AG04450 (cell line): ENCODE measurements around the gene DEFB129. TPM values are rescaled to one million over a fixed set of nuclear protein-coding genes. Genes with fewer than 3 reads are reported as not detected.

Experiments used
- CTCF ChIA-PET: fragments of 300-600, 350-600 bp; formaldehyde crosslinking; extraction: SDS; loops from one replicate; lab custom pipeline; 2022; ENCODE audit warnings: antibody characterized with exemption, inconsistent platforms; lab: Charles Lee
- POLR2A ChIA-PET: fragments of 350-600 bp; formaldehyde crosslinking; extraction: SDS; loops from one replicate; lab custom pipeline; 2021; ENCODE audit warnings: antibody characterized with exemption, inconsistent platforms; lab: Yijun Ruan, JAX
- DNase-seq: peaks from one replicate; pipeline ENCODE4 v3.0.0-alpha.2; 2011; ENCODE audit warnings: low read depth, low spot score
- H3K27ac ChIP-seq: one replicate; pipeline ENCODE4 v1.5.1; 2012; ENCODE audit warnings: low read depth, low read length, control low read depth
- H3K27me3 ChIP-seq: one replicate; pipeline ENCODE4 v1.6.0; 2012; ENCODE audit warnings: low read length; ENCODE audit not compliant: control insufficient read depth, insufficient read depth
- H3K4me3 ChIP-seq: 2 replicates; pipeline ENCODE4 v1.5.1; 2011; ENCODE audit warnings: mild to moderate bottlenecking, low read depth, low read length, control low read depth
- H3K9me3 ChIP-seq: 2 replicates; pipeline ENCODE4 v1.5.1; 2012; ENCODE audit warnings: low read length; ENCODE audit not compliant: control insufficient read depth, insufficient read depth
- polyA plus RNA-seq: library from polyadenylated mRNA; depleted of rRNA; stranded (reverse); fragments of >200 nt; gene quantifications from 2 replicates; pipeline ENCODE4 v1.2.3, GENCODE V29; 2011
- TF ChIP-seq, protein P1 (sequence below): IDR thresholded peaks from 2 replicates; pipeline ENCODE4 v1.5.1; 2011; ENCODE audit warnings: low read depth, low read length, control low read depth, inconsistent platforms

The DEFB129 gene
- polyA plus RNA-seq, 1 experiment = not detected

DNA sequence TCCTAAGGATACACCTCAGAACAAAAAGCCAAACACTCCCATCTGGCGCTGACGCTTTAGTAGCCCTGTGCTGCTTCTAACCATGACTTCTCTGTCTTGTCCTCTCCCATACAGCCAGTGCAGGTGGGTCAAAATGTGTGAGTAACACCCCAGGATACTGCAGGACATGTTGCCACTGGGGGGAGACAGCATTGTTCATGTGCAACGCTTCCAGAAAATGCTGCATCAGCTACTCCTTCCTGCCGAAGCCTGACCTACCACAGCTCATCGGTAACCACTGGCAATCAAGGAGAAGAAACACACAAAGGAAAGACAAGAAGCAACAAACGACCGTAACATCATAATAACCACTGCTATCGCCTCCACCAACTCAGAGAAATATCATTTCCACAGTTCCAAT lies 31.9 kb downstream of the DEFB129 start:
- DNase-seq = no peak
- no peak overlapping the region for H3K4me3 ChIP-seq
- TF ChIP-seq, protein P1, sequence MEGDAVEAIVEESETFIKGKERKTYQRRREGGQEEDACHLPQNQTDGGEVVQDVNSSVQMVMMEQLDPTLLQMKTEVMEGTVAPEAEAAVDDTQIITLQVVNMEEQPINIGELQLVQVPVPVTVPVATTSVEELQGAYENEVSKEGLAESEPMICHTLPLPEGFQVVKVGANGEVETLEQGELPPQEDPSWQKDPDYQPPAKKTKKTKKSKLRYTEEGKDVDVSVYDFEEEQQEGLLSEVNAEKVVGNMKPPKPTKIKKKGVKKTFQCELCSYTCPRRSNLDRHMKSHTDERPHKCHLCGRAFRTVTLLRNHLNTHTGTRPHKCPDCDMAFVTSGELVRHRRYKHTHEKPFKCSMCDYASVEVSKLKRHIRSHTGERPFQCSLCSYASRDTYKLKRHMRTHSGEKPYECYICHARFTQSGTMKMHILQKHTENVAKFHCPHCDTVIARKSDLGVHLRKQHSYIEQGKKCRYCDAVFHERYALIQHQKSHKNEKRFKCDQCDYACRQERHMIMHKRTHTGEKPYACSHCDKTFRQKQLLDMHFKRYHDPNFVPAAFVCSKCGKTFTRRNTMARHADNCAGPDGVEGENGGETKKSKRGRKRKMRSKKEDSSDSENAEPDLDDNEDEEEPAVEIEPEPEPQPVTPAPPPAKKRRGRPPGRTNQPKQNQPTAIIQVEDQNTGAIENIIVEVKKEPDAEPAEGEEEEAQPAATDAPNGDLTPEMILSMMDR = peak; percentile 42
- H3K27me3 ChIP-seq = peaks cover 11% of the 10 kb centered on the region
- no peak overlapping the region for H3K27ac ChIP-seq
- no peaks in the 10 kb centered on the region for H3K9me3 ChIP-seq
- ChIA-PET POLR2A (interaction anchor here (0.6 kb wide), 1 partner anchor 29 kb away, joined by 6 read pairs; no protein-coding TSS in a partner anchor), CTCF (interaction anchor here (0.6 to 2.9 kb wide), 3 partner anchors 8 to 19 kb away, joined by 3 to 11 read pairs (median 3); no protein-coding TSS in a partner anchor)

DNA sequence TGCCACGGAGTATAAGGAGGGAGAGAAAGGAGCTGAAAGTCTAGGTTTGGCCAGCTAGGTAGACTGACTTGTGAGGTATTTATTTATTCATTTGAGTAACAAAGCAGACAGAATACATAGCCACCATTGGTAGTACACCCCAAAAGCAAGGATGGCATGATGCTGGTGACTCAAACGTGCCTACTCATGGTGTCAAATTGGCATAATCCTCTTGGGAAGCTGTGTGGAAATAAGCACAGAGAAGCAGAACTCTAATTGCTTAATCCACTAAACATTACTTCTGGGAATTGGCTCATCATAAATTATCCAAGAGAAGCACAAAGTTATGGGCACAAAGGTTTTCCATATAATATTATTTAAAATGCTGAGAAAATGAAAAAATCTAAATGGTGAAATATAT lies 32.9 kb downstream of the DEFB129 start:
- TF ChIP-seq, protein P1 = no peak
- ChIA-PET CTCF (interaction anchor here (0.9 kb wide), 1 partner anchor 71 kb away, joined by 3 read pairs; no protein-coding TSS in a partner anchor), POLR2A (no interaction called here)
- Histone ChIP-seq H3K27me3 (peaks cover 12% of the 10 kb centered on the region), H3K27ac (no peak overlapping the region), H3K9me3 (no peaks in the 10 kb centered on the region), H3K4me3 (no peak overlapping the region)
- no peak for DNase-seq

DNA sequence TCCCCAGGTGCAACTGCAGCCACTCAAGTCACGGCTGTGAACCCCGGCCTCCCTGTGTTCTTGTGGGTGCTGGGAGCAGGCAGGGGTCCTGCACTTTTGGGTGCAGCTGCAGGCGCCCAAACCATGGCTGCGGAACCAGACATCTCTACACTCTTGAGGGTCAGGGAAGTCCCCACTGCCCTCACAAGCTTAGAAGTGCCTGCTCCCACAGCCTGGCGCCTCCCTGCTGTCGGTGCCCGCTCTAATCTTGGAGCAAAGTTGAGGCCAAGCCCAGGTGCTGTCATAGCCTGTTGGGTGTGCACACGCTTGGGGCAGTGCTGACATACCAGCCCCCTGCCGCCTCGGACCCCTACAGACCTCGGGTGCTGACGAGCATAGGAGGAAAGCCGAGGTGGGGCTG lies 36.6 kb downstream of the DEFB129 start:
- H3K4me3 ChIP-seq = no peak overlapping the region

DNA sequence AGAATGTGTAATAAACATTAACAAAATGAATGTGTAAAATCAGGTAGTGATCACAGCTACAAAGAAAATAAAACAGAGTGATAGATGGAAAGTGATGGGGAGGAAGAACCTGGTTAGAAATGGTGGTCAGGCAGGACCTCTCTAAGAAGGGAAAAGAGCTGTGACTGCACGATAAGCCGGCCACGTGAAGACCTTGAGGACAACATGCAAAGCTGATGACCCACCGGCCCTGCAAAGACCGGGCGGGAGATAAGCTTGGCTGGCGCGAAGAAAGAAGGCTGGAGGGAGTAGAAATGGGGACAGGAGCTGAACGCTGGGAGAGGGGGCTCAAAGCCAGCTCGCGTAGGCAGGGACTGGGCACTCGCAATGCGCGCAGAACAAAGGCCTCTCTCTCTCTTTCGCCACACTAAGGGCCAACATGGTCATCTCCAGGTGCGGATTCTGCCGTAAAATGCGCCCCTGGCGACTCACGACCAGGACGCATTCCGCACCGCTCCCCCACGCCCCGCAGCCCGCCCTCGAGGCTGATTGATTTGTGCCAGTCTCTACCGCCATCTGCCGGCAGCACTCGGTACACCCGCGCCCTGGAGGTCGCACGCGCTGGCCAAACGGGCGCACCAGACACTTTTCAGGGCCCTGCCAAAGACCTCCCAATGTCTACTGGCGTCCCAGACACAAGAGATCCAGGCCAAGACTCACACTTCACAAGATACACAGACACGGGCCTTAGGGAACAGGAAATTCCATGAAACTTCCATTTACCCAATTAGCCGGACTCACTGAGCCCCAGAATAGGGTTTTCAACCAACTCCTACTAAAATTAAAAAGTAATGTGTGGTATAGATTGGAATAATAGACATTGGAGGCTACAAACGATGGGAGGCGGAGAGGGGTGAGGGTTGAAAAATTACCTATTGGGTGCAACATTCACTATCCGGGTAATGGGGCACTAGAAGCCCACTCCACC lies 39.8 kb downstream of the DEFB129 start:
- H3K27me3 ChIP-seq = peaks cover 13% of the 10 kb centered on the region
- peak overlapping the region; percentile 70 for H3K4me3 ChIP-seq
- TF ChIP-seq, protein P1 = peak; percentile 93
- CTCF ChIA-PET = interaction anchor here (0.6 to 2.2 kb wide), 29 partner anchors 9 to 267 kb away, joined by 3 to 14 read pairs (median 4); partner anchors contain the start of genes DEFB132 and NRSN2
- H3K9me3 ChIP-seq = no peaks in the 10 kb centered on the region
- no peak overlapping the region for H3K27ac ChIP-seq
- POLR2A ChIA-PET = interaction anchor here (0.6 kb wide), 1 partner anchor 169 kb away, joined by 3 read pairs; no protein-coding TSS in a partner anchor
- DNase-seq = peak; percentile 33

More for the DNA sequence above, 36.6 kb downstream of the DEFB129 start:
- DNase-seq = no peak
- Histone ChIP-seq H3K27ac (no peak overlapping the region), H3K27me3 (peaks cover 13% of the 10 kb centered on the region), H3K9me3 (no peaks in the 10 kb centered on the region)
- ChIA-PET POLR2A (interaction anchor here (0.5 kb wide), 1 partner anchor 34 kb away, joined by 3 read pairs; the partner anchor contains the start of gene ZCCHC3), CTCF (interaction anchor here (2.8 kb wide), 1 partner anchor 67 kb away, joined by 17 read pairs; no protein-coding TSS in a partner anchor)
- TF ChIP-seq, protein P1 = no peak
